Kidney (tissue), 14 donors: ENCODE data around the gene MED13L. TPM values are rescaled to one million over a fixed set of nuclear protein-coding genes. Genes with fewer than 3 reads are reported as not detected.
A peak's percentile ranks its signal among the peaks of the same experiment; 100 is the strongest.
"Not testable (repeated sequence)": the region's sequence is repeated elsewhere in the genome, so short reads cannot be mapped to it uniquely, and the experiment has no call there.

Experiments used
- DNase-seq, 5 donors: peaks; one replicate each; pipeline ENCODE4 v3.0.0-alpha.2; 2013 to 2020
- FAIRE-seq: peaks from 2 replicates; lab custom pipeline; 2012; peaks lifted over from hg19 to GRCh38; lab: Jason Lieb, UNC
- H3K27ac ChIP-seq, 2 donors: one replicate each; pipeline ENCODE4 v1.7.0; 2013; ENCODE audit warnings: low read depth in 2 of 2, low read length in 2 of 2, inconsistent platforms in 1 of 2
- H3K27me3 ChIP-seq: one replicate; pipeline ENCODE4 v1.7.1; 2013; ENCODE audit warnings: low read length, inconsistent platforms; ENCODE audit not compliant: control insufficient read depth, insufficient read depth
- H3K36me3 ChIP-seq, 3 donors: one replicate each; pipeline versions ENCODE4 v1.7.0 to v1.7.1; 2013; ENCODE audit warnings: low read length in 3 of 3, control low read depth in 1 of 3, inconsistent platforms in 1 of 3; ENCODE audit not compliant: insufficient read depth in 3 of 3, control insufficient read depth in 2 of 3
- H3K4me1 ChIP-seq, 3 donors: one replicate each; pipeline versions ENCODE4 v1.7.0 to v1.7.1; 2013; ENCODE audit warnings: low read length in 3 of 3, inconsistent platforms in 1 of 3, low read depth in 1 of 3; ENCODE audit not compliant: control insufficient read depth in 2 of 3, insufficient read depth in 2 of 3
- H3K4me3 ChIP-seq, 3 donors: one replicate each; pipeline versions ENCODE4 v1.7.0 to v1.8.1; 2013; ENCODE audit warnings: low read length in 3 of 3, control low read depth in 1 of 3, inconsistent platforms in 1 of 3
- H3K9ac ChIP-seq, 3 donors: one replicate each; pipeline versions ENCODE4 v1.7.0 to v1.7.1; 2013; ENCODE audit warnings: low read length in 3 of 3, control low read depth in 1 of 3, inconsistent platforms in 1 of 3
- H3K9me3 ChIP-seq, 3 donors: one replicate each; pipeline versions ENCODE4 v1.7.0 to v1.7.1; 2013; ENCODE audit warnings: low read length in 3 of 3, control low read depth in 1 of 3, inconsistent platforms in 1 of 3; ENCODE audit not compliant: control insufficient read depth in 2 of 3, insufficient read depth in 1 of 3
- CTCF ChIP-seq: IDR thresholded peaks from 3 replicates; pipeline ENCODE4 v1.5.1; 2012; ENCODE audit warnings: mild to moderate bottlenecking, moderate library complexity, borderline replicate concordance; ENCODE audit not compliant: insufficient read depth; ENCODE audit errors: extremely low read depth
- intact Hi-C: fragments of 100-400 bp; cut with DNase I; formaldehyde crosslinking; loops from one replicate; pipeline ENCODE4 v1.11.1; 2022
- polyA plus RNA-seq: library from polyadenylated mRNA; stranded (reverse); fragments of 350-450 nt; fragmentation: Illumina TruSeq; extraction: RNeasy Lipid Tissue Mini Kit (QIAGEN cat#74804); gene quantifications from one replicate; pipeline ENCODE4 v1.2.3, GENCODE V29; 2014; ENCODE audit warnings: low read depth, low replicate concordance; ENCODE audit not compliant: insufficient read depth
- total RNA-seq: library from RNA; stranded (reverse); fragmentation: NEBNext Ultra II Directional; extraction: Animal tissue kit (Norgen Biotek cat#: 25700); gene quantifications from one replicate; pipeline ENCODE4 v1.2.1, GENCODE V29; 2021
- donor health status: control.
- donor health status: control.
- donor health status: control.
- donor health status: control.
- donor health status: control.
- donor health status: DM: yes; HTN: yes; CAD: no.
- donor health status: Normal renal cell carcinoma (clear cell type).

MED13L gene
- total and polyA plus RNA-seq, 2 donors from 2014 or later: 7.1 to 153 TPM

GRCh38 chr12:116238149-116238548 lies 39.3 kb downstream of the MED13L start:
- DNase-seq (no peak), FAIRE-seq (no peak)
- Histone ChIP-seq H3K9ac (no peak overlapping the region), H3K27ac (no peak overlapping the region), H3K9me3 (no peaks in the 10 kb centered on the region), H3K4me3 (no peak overlapping the region), H3K27me3 (no peaks in the 10 kb centered on the region), H3K4me1 (peaks cover 0 to 19% (median 6%) of the 10 kb centered on the region in 3 donors), H3K36me3 (no peaks in the 10 kb centered on the region)
- intact Hi-C loops: no loop called here
- TF ChIP-seq CTCF: no peak

- Histone ChIP-seq H3K4me1 (peaks cover 0 to 14% (median 5%) of the 10 kb centered on the region in 3 donors), H3K9ac (no peak overlapping the region), H3K4me3 (no peak overlapping the region), H3K36me3 (no peaks in the 10 kb centered on the region), H3K27me3 (no peaks in the 10 kb centered on the region), H3K9me3 (no peaks in the 10 kb centered on the region), H3K27ac (no peak overlapping the region)
- intact Hi-C loops: no loop called here
- DNase-seq (no peak), FAIRE-seq (no peak)
- TF ChIP-seq CTCF: no peak
These were observed 40.5 kb downstream of the MED13L start for GRCh38 chr12:116236976-116237375.

GRCh38 chr12:116236148-116236731 lies 41.3 kb downstream of the MED13L start:
- FAIRE-seq (peak; percentile 95), DNase-seq (peak in 2 of 5 donors; percentile 49 to 75)
- Histone ChIP-seq H3K4me1 (peaks cover 0 to 11% (median 5%) of the 10 kb centered on the region in 3 donors), H3K27ac (no peak overlapping the region), H3K9me3 (no peaks in the 10 kb centered on the region), H3K27me3 (no peaks in the 10 kb centered on the region), H3K9ac (no peak overlapping the region), H3K4me3 (no peak overlapping the region), H3K36me3 (no peaks in the 10 kb centered on the region)
- TF ChIP-seq CTCF: peak; percentile 76
- intact Hi-C loops: no loop called here

- H3K9me3 ChIP-seq, DNase-seq, H3K4me1 ChIP-seq, H3K27me3 ChIP-seq, intact Hi-C loops, H3K9ac ChIP-seq, H3K36me3 ChIP-seq, H3K27ac ChIP-seq, FAIRE-seq, H3K4me3 ChIP-seq: not testable (repeated sequence)
These were observed 43.3 kb downstream of the MED13L start for GRCh38 chr12:116234148-116234547.
